Subcutaneous adipose tissue (tissue), 4 donors: ENCODE data around the gene DEAF1. TPM values are rescaled to one million over a fixed set of nuclear protein-coding genes. Genes with fewer than 3 reads are reported as not detected.

Experiments
- CTCF ChIP-seq: fragments of 450-650 bp; IDR thresholded peaks from one replicate; pipeline ENCODE4 v1.5.1; 2016; ENCODE audit warnings: low read depth, mild to moderate bottlenecking, control low read depth, antibody characterized with exemption, moderate library complexity
- total RNA-seq, 4 donors: library from RNA; depleted of rRNA; stranded (reverse); fragments of >200 nt; gene quantifications; one replicate each; pipeline ENCODE4 v1.1.0, GENCODE V29; 2016

The DEAF1 gene
- total RNA-seq, 4 donors from 2014 or later = 14.0 to 28.4 (median 18.4) TPM

GRCh38 chr11:691710-692590 lies 3.1 kb downstream of the DEAF1 start:
- no peak for TF ChIP-seq CTCF

DNA sequence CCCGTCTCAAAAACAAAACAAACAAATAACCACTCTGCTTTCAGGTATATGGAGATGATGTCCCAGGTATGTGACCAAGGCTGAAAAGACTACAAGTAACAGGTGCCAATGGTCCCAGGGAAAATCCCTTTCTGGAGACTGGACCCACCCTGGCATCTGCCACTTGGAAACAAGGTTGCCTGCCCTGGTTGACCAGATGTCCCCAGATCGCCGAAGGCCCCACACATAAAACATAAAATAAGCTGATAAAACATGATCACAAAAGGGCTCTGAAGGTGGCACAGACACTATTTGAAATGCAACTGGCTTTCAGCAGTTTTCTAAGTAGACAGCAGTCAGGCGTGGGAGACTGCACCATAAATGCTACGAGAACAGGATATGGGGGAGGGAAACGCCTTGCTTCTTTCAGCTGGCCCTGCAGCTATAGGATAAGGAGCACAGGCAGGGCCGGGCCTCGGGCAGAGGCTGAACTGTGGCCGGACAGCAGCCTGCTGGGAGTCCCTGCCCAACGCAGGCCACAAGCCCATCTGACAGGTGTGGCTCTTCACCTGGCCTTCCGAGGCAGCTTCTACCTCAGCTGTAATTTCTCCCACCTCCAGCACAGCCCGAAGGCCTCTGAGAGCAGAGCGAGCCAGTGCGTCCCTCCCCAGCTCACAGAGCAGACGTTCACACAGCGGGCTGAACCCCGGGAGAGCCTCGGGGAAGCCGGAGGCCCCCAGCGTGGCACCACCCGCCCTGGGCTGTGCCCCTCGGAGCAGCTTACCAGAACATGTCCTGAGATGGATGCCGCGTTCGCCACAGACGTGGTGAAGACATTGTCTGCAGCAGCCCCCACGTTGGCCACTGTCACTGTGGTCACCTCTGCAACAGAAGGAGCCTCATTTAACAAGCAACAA lies 4.0 kb downstream of the DEAF1 start:
- TF ChIP-seq CTCF = no peak

GRCh38 chr11:689625-690024 lies 5.4 kb downstream of the DEAF1 start:
- TF ChIP-seq CTCF = no peak

- TF ChIP-seq CTCF = no peak
Measured at GRCh38 chr11:688681-689080, 6.3 kb downstream of the DEAF1 start.

DNA sequence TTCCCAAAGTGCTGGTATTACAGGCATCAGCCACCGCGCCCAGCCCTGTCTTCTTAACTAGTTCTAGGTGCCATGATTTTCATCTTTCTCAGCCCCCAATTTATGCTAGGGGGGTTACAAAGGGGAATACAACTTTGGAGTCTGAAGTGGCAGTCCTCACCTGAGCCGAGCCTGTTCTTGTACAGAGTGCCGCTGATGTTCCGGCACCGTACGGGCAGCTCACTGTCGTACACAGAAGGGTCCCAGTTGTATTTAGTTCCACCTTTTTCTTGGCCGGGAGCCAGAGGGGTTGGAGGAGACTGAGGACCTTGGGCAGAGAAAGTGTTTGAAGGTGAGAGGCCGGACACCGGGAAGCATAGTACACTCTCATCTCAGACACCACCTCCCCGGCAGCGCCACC lies 7.3 kb downstream of the DEAF1 start:
- TF ChIP-seq CTCF = no peak

DNA sequence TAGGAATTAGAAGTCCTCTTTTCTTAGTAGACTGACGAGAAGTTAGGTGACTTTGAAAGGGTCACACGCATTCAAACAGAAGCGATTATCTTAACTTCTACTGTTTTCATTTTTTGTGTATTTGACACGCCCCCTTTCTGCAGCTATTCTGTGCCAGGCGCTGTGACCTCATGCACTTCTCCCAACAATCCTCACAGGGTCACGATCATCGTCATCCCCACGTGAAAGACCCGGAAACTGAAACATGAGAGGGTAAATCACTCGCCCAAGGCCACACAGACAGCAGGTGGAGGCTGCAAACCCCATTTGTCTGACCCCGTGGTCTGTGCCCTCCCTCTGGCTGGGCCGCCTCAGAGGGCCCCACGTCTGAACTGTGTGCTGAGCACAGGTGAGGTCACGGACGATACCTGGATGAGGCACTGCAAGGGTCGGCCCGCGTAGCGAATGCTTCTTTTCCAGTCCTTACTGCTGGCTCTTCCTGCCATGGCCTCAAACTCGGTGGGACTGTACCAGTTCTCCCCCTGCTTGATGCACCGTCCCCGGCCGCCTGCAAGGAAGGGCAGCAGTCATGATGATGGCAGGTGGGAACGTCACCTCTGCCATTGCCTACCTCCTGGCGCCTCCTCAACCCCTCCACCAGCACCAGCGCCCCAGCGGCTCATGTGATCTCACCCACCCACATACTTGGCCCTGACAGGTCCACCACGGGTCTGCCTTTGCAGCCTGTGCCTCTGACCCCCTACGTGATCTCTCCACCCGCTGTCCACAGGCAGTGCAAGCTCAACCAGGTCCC lies 8.4 kb downstream of the DEAF1 start:
- no peak for TF ChIP-seq CTCF
